KMS-11 (cell line): ENCODE measurements around the gene SLC12A2.

Experiments used
- H2AFZ ChIP-seq: fragments of 200-600 bp; sonication (generic); 2 replicates; pipeline ENCODE4 v1.6.1; 2016; ENCODE audit warnings: antibody characterized with exemption, mixed run types, low read depth
- H3K27ac ChIP-seq: fragments of 200-600 bp; sonication (generic); 2 replicates; pipeline ENCODE4 v1.6.1; 2016; ENCODE audit warnings: mild to moderate bottlenecking, mixed run types
- H3K27me3 ChIP-seq: fragments of 200-600 bp; sonication (generic); 2 replicates; pipeline ENCODE4 v1.6.1; 2017; ENCODE audit warnings: mild to moderate bottlenecking, low read depth, mixed run types, moderate library complexity; ENCODE audit not compliant: insufficient read depth
- H3K36me3 ChIP-seq: fragments of 200-600 bp; sonication (generic); 2 replicates; pipeline ENCODE4 v1.6.1; 2017; ENCODE audit warnings: mild to moderate bottlenecking, mixed run types; ENCODE audit not compliant: insufficient read depth
- H3K4me1 ChIP-seq: fragments of 200-600 bp; sonication (generic); 2 replicates; pipeline ENCODE4 v1.6.1; 2016; ENCODE audit warnings: mild to moderate bottlenecking, low read depth, mixed run types; ENCODE audit not compliant: poor library complexity, severe bottlenecking
- H3K4me2 ChIP-seq: fragments of 200-600 bp; sonication (generic); 2 replicates; pipeline ENCODE4 v1.7.0; 2016; ENCODE audit warnings: mild to moderate bottlenecking, mixed run types
- H3K4me3 ChIP-seq: fragments of 200-600 bp; sonication (generic); IDR thresholded peaks from 2 replicates; pipeline ENCODE4 v1.6.1; 2017; ENCODE audit warnings: low read depth, low read length, mixed read lengths; ENCODE audit not compliant: insufficient read depth
- H3K79me2 ChIP-seq: fragments of 200-600 bp; sonication (generic); 2 replicates; pipeline ENCODE4 v1.6.1; 2016; ENCODE audit warnings: low read depth, mixed run types; ENCODE audit not compliant: insufficient read depth
- H3K9ac ChIP-seq: fragments of 200-600 bp; sonication (generic); 2 replicates; pipeline ENCODE4 v1.6.1; 2016; ENCODE audit warnings: mild to moderate bottlenecking, mixed run types
- H4K20me1 ChIP-seq: fragments of 200-600 bp; sonication (generic); 2 replicates; pipeline ENCODE4 v1.6.1; 2016; ENCODE audit warnings: mild to moderate bottlenecking, mixed run types; ENCODE audit not compliant: insufficient read depth
- TF ChIP-seq, protein P1 (sequence below): fragments of 200-600 bp; sonication (generic); conservative IDR thresholded peaks from 2 replicates; pipeline ENCODE4 v1.6.1; 2017; ENCODE audit warnings: low read depth, mild to moderate bottlenecking, antibody characterized with exemption, low read length, moderate library complexity, mixed read lengths

SLC12A2 gene

GRCh38 chr5:128224336-128224735, 140.8 kb downstream of the SLC12A2 start:
- Histone ChIP-seq H3K27me3 (no peaks in the 10 kb centered on the region), H3K79me2 (no peaks in the 10 kb centered on the region), H2AFZ (no peak overlapping the region), H3K27ac (no peak overlapping the region), H4K20me1 (no peaks in the 10 kb centered on the region), H3K36me3 (no peaks in the 10 kb centered on the region), H3K4me3 (no peak overlapping the region), H3K9ac (no peak overlapping the region), H3K4me2 (no peak overlapping the region), H3K4me1 (no peaks in the 10 kb centered on the region)
- TF ChIP-seq, protein P1, sequence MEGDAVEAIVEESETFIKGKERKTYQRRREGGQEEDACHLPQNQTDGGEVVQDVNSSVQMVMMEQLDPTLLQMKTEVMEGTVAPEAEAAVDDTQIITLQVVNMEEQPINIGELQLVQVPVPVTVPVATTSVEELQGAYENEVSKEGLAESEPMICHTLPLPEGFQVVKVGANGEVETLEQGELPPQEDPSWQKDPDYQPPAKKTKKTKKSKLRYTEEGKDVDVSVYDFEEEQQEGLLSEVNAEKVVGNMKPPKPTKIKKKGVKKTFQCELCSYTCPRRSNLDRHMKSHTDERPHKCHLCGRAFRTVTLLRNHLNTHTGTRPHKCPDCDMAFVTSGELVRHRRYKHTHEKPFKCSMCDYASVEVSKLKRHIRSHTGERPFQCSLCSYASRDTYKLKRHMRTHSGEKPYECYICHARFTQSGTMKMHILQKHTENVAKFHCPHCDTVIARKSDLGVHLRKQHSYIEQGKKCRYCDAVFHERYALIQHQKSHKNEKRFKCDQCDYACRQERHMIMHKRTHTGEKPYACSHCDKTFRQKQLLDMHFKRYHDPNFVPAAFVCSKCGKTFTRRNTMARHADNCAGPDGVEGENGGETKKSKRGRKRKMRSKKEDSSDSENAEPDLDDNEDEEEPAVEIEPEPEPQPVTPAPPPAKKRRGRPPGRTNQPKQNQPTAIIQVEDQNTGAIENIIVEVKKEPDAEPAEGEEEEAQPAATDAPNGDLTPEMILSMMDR: no peak

GRCh38 chr5:128225245-128226030, 141.9 kb downstream of the SLC12A2 start:
- TF ChIP-seq, protein P1: no peak
- Histone ChIP-seq H3K27me3 (no peaks in the 10 kb centered on the region), H3K4me2 (no peak overlapping the region), H3K4me1 (no peaks in the 10 kb centered on the region), H3K27ac (no peak overlapping the region), H3K79me2 (no peaks in the 10 kb centered on the region), H2AFZ (no peak overlapping the region), H3K36me3 (no peaks in the 10 kb centered on the region), H4K20me1 (no peaks in the 10 kb centered on the region), H3K9ac (no peak overlapping the region), H3K4me3 (no peak overlapping the region)

GRCh38 chr5:128228008-128228407, 144.4 kb downstream of the SLC12A2 start:
- Histone ChIP-seq H3K4me2 (no peak overlapping the region), H2AFZ (no peak overlapping the region), H3K36me3 (no peaks in the 10 kb centered on the region), H3K27me3 (no peaks in the 10 kb centered on the region), H3K79me2 (no peaks in the 10 kb centered on the region), H3K4me3 (no peak overlapping the region), H4K20me1 (no peaks in the 10 kb centered on the region), H3K9ac (no peak overlapping the region), H3K27ac (no peak overlapping the region), H3K4me1 (no peaks in the 10 kb centered on the region)
- TF ChIP-seq, protein P1: no peak

- no peaks in the 10 kb centered on the region for H4K20me1 ChIP-seq
- H3K27ac ChIP-seq: no peak overlapping the region
- TF ChIP-seq, protein P1: no peak
- H2AFZ ChIP-seq: no peak overlapping the region
- H3K4me2 ChIP-seq: no peak overlapping the region
- H3K4me3 ChIP-seq: no peak overlapping the region
- H3K9ac ChIP-seq: no peak overlapping the region
- H3K36me3 ChIP-seq: no peaks in the 10 kb centered on the region
- H3K79me2 ChIP-seq: no peaks in the 10 kb centered on the region
- no peaks in the 10 kb centered on the region for H3K4me1 ChIP-seq
- H3K27me3 ChIP-seq: no peaks in the 10 kb centered on the region
Observed at GRCh38 chr5:128228521-128228920, 145.0 kb downstream of the SLC12A2 start.
